PC-9 (cell line): Measurements from ENCODE around the gene WDR33. TPM values are rescaled to one million over a fixed set of nuclear protein-coding genes. Genes with fewer than 3 reads are reported as not detected.

Source experiments
- BruUV-seq: library from RNA; stranded (reverse); fragments of 400-500 nt; replicated peaks from 2 replicates; lab custom pipeline; 2021; lab: Mats Ljungman, UMichigan
- CTCF ChIA-PET: fragments of 300-600 bp; sonication (Branson Sonifier 250); formaldehyde crosslinking; loops from one replicate; lab custom pipeline; 2022; ENCODE audit warnings: antibody characterized with exemption; lab: Charles Lee
- POLR2A ChIA-PET: fragments of 300-600 bp; sonication (Branson Sonifier 250); formaldehyde crosslinking; loops from one replicate; lab custom pipeline; 2022; ENCODE audit warnings: antibody characterized with exemption; ENCODE audit not compliant: unreplicated experiment; lab: Charles Lee
- DNase-seq, 2 experiments: peaks; one replicate each; pipeline versions ENCODE4 v3.0.0 to v3.0.0-alpha.2; 2015 to 2022; ENCODE audit warnings: mixed read lengths in 1 of 2
- H2AFZ ChIP-seq: fragments of 200-600 bp; sonication (generic); 2 replicates; pipeline ENCODE4 v1.8.1; 2017; ENCODE audit warnings: antibody characterized with exemption
- H3F3A ChIP-seq: fragments of 200-600 bp; sonication (generic); 2 replicates; pipeline ENCODE4 v1.8.1; 2017; ENCODE audit warnings: antibody characterized with exemption, mild to moderate bottlenecking, low read depth; ENCODE audit not compliant: insufficient read depth
- H3K27ac ChIP-seq: fragments of 200-600 bp; sonication (generic); 2 replicates; pipeline ENCODE4 v1.6.1; 2016; ENCODE audit warnings: mixed run types
- H3K27me3 ChIP-seq: fragments of 200-600 bp; sonication (generic); 2 replicates; pipeline ENCODE4 v1.6.1; 2016; ENCODE audit warnings: low read depth, mixed run types; ENCODE audit not compliant: insufficient read depth
- H3K36me3 ChIP-seq: fragments of 200-600 bp; sonication (generic); 2 replicates; pipeline ENCODE4 v1.6.1; 2016; ENCODE audit warnings: low read depth, mixed run types
- H3K4me1 ChIP-seq: fragments of 200-600 bp; sonication (generic); replicated peaks from 2 replicates; pipeline ENCODE4 v1.6.1; 2016; ENCODE audit warnings: mixed run types; ENCODE audit not compliant: insufficient read depth
- H3K4me2 ChIP-seq: fragments of 200-600 bp; sonication (generic); 2 replicates; pipeline ENCODE4 v1.6.1; 2017; ENCODE audit warnings: mixed run types
- H3K4me3 ChIP-seq: fragments of 200-600 bp; sonication (generic); 2 replicates; pipeline ENCODE4 v1.6.1; 2016; ENCODE audit warnings: mixed run types
- H3K79me2 ChIP-seq: fragments of 200-600 bp; sonication (generic); 2 replicates; pipeline ENCODE4 v1.6.1; 2017; ENCODE audit warnings: low read depth, mixed run types
- H3K9me2 ChIP-seq: fragments of 200-600 bp; sonication (generic); 2 replicates; pipeline ENCODE4 v1.8.1; 2017; ENCODE audit warnings: mild to moderate bottlenecking; ENCODE audit not compliant: insufficient read depth
- H3K9me3 ChIP-seq: fragments of 200-600 bp; sonication (generic); 2 replicates; pipeline ENCODE4 v1.8.1; 2016; ENCODE audit warnings: low read depth; ENCODE audit not compliant: insufficient read depth
- H4K20me1 ChIP-seq: fragments of 200-600 bp; sonication (generic); 2 replicates; pipeline ENCODE4 v1.8.1; 2017; ENCODE audit not compliant: insufficient read depth
- CTCF ChIP-seq: fragments of 200-600 bp; sonication (generic); conservative IDR thresholded peaks from 2 replicates; pipeline ENCODE4 v1.6.1; 2017; ENCODE audit warnings: mixed run types, antibody characterized with exemption, mild to moderate bottlenecking, moderate library complexity
- EZH2 ChIP-seq: fragments of 200-600 bp; sonication (generic); IDR thresholded peaks from 2 replicates; pipeline ENCODE4 v1.8.0; 2017; ENCODE audit warnings: antibody characterized with exemption, low read depth
- intact Hi-C: fragments of 100-400 bp; cut with micrococcal nuclease; formaldehyde crosslinking; loops from one replicate; pipeline ENCODE4 v1.10.0; 2022; ENCODE audit not compliant: unreplicated experiment
- total RNA-seq: library from RNA; stranded (reverse); gene quantifications from 2 replicates; pipeline ENCODE4 v1.2.3, GENCODE V29; 2021

WDR33 gene
- total RNA-seq, 1 experiment from 2014 or later, result 59.3 TPM

- Histone ChIP-seq H2AFZ (no peak overlapping the region), H4K20me1 (peaks cover 19% of the 10 kb centered on the region; the same call in 1 of the 2 replicates), H3K9me2 (no peaks in the 10 kb centered on the region), H3K27me3 (no peaks in the 10 kb centered on the region), H3K79me2 (peaks cover 28% of the 10 kb centered on the region), H3K4me2 (no peak overlapping the region), H3K36me3 (peaks cover 23% of the 10 kb centered on the region), H3F3A (peaks cover 44% of the 10 kb centered on the region), H3K27ac (no peak overlapping the region), H3K4me3 (no peak overlapping the region), H3K4me1 (peaks cover 27% of the 10 kb centered on the region), H3K9me3 (no peaks in the 10 kb centered on the region)
- no peak for DNase-seq
- TF ChIP-seq CTCF (no peak), EZH2 (no peak)
- intact Hi-C loops, result loop anchor here (5.0 kb wide), 3 partner anchors 107 to 478 kb away; partner anchors contain the start of genes POLR2D and WDR33
- no TSS peak for BruUV-seq
- ChIA-PET POLR2A (interaction anchor here (0.6 to 0.7 kb wide), 2 partner anchors 25 to 543 kb away, joined by 7 to 8 read pairs; no protein-coding TSS in a partner anchor), CTCF (no interaction called here)
These were observed 106.2 kb downstream of the WDR33 start for GRCh38 chr2:127704641-127705390.

GRCh38 chr2:127703282-127703681, 107.7 kb downstream of the WDR33 start:
- Histone ChIP-seq H3K36me3 (peaks cover 19% of the 10 kb centered on the region), H3K4me3 (peak overlapping the region; percentile 66; the same call in 1 of the 2 replicates), H3K79me2 (peaks cover 28% of the 10 kb centered on the region), H4K20me1 (peaks cover 19% of the 10 kb centered on the region; the same call in 1 of the 2 replicates), H3F3A (peaks cover 49% of the 10 kb centered on the region), H3K27ac (no peak overlapping the region), H2AFZ (no peak overlapping the region), H3K9me3 (no peaks in the 10 kb centered on the region), H3K4me1 (peaks cover 29% of the 10 kb centered on the region), H3K27me3 (no peaks in the 10 kb centered on the region), H3K9me2 (no peaks in the 10 kb centered on the region), H3K4me2 (peak overlapping the region; percentile 89)
- BruUV-seq, result TSS peak; percentile 43
- POLR2A ChIA-PET, result no interaction called here
- DNase-seq, result no peak
- CTCF ChIA-PET, result no interaction called here
- intact Hi-C loops, result loop anchor here (5.0 kb wide), 3 partner anchors 109 to 476 kb away; partner anchors contain the start of genes POLR2D and WDR33
- TF ChIP-seq CTCF (no peak), EZH2 (no peak)

GRCh38 chr2:127702395-127703009, 108.5 kb downstream of the WDR33 start:
- Histone ChIP-seq H3K27me3 (no peaks in the 10 kb centered on the region), H3K4me3 (peak overlapping the region; percentile 66), H3K4me1 (peaks cover 29% of the 10 kb centered on the region), H3K4me2 (peak overlapping the region; percentile 89), H4K20me1 (peaks cover 19% of the 10 kb centered on the region; the same call in 1 of the 2 replicates), H3K9me2 (no peaks in the 10 kb centered on the region), H2AFZ (peak overlapping the region; percentile 52), H3K79me2 (peaks cover 28% of the 10 kb centered on the region), H3K36me3 (peaks cover 19% of the 10 kb centered on the region), H3K27ac (peak overlapping the region; percentile 94), H3K9me3 (no peaks in the 10 kb centered on the region), H3F3A (peaks cover 45% of the 10 kb centered on the region)
- TF ChIP-seq EZH2 (no peak), CTCF (peak; percentile 29; the same call in 1 of the 2 replicates)
- BruUV-seq, result no TSS peak
- no peak for DNase-seq
- ChIA-PET CTCF (no interaction called here), POLR2A (interaction anchor here (0.7 kb wide), 1 partner anchor 49 kb away, joined by 6 read pairs; no protein-coding TSS in a partner anchor)
- intact Hi-C loops, result loop anchor here (5.0 kb wide), 3 partner anchors 110 to 475 kb away; partner anchors contain the start of genes POLR2D and WDR33
